NCI-H187 treated with DMSO at 0.1 percent for 48 hours (cell line): Measurements from ENCODE around the gene SYT1.

ENCODE experiments used
- DNase-seq: peaks from one replicate; lab custom pipeline; 2025; lab: John Stamatoyannopoulos, UW

Gene SYT1

GRCh38 chr12:79357048-79357447 lies 492.5 kb downstream of the SYT1 start:
- DNase-seq: no peak

GRCh38 chr12:79358716-79359300 lies 494.2 kb downstream of the SYT1 start:
- no peak for DNase-seq

- DNase-seq: no peak
These were observed 495.7 kb downstream of the SYT1 start for GRCh38 chr12:79360286-79360685.

- no peak for DNase-seq
These were observed 496.4 kb downstream of the SYT1 start for GRCh38 chr12:79360936-79361335.

- no peak for DNase-seq
These were observed 499.6 kb downstream of the SYT1 start for GRCh38 chr12:79364197-79364596.

GRCh38 chr12:79366374-79366773 lies 501.8 kb downstream of the SYT1 start:
- DNase-seq: no peak

GRCh38 chr12:79367032-79367589 lies 502.5 kb downstream of the SYT1 start:
- no peak for DNase-seq

GRCh38 chr12:79370021-79370420 lies 505.4 kb downstream of the SYT1 start:
- DNase-seq: no peak

GRCh38 chr12:79371226-79371625 lies 506.7 kb downstream of the SYT1 start:
- no peak for DNase-seq

- no peak for DNase-seq
These were observed 509.4 kb downstream of the SYT1 start for GRCh38 chr12:79373896-79374499.

- no peak for DNase-seq
These were observed 510.0 kb downstream of the SYT1 start for GRCh38 chr12:79374545-79374944.

GRCh38 chr12:79375050-79375449 lies 510.5 kb downstream of the SYT1 start:
- no peak for DNase-seq

- no peak for DNase-seq
These were observed 513.9 kb downstream of the SYT1 start for GRCh38 chr12:79378496-79378895.

GRCh38 chr12:79380402-79380801 lies 515.8 kb downstream of the SYT1 start:
- no peak for DNase-seq

- no peak for DNase-seq
These were observed 517.0 kb downstream of the SYT1 start for GRCh38 chr12:79381248-79382208.

- no peak for DNase-seq
These were observed 520.0 kb downstream of the SYT1 start for GRCh38 chr12:79384551-79384950.

- no peak for DNase-seq
These were observed 523.4 kb downstream of the SYT1 start for GRCh38 chr12:79388011-79388410.

GRCh38 chr12:79393842-79394241 lies 529.3 kb downstream of the SYT1 start:
- DNase-seq: no peak

- no peak for DNase-seq
These were observed 533.0 kb downstream of the SYT1 start for GRCh38 chr12:79397609-79398008.

GRCh38 chr12:79400481-79400880 lies 535.9 kb downstream of the SYT1 start:
- DNase-seq: no peak

- no peak for DNase-seq
These were observed 538.0 kb downstream of the SYT1 start for GRCh38 chr12:79402606-79403005.

GRCh38 chr12:79406993-79407392 lies 542.4 kb downstream of the SYT1 start:
- no peak for DNase-seq
